RWPE2 (cell line): Measurements from ENCODE around the gene ISLR.

Source experiments
- ATAC-seq: fragments of 200-7000 bp; cut with Tn5 transposase; 3 replicates; pipeline ENCODE4 v1.9.1; 2021; ENCODE audit warnings: low read depth
- DNase-seq: peaks from one replicate; pipeline ENCODE4 v3.0.0-alpha.2; 2020; ENCODE audit warnings: low spot score
- H3K27ac ChIP-seq: fragments of 450-650 bp; 2 replicates; pipeline ENCODE4 v1.5.1; 2017; ENCODE audit warnings: mild to moderate bottlenecking; ENCODE audit not compliant: poor library complexity, severe bottlenecking
- H3K27me3 ChIP-seq: fragments of 250-450 bp; sonication (Bioruptor Pico); 2 replicates; pipeline ENCODE4 v1.5.1; 2021; ENCODE audit warnings: mild to moderate bottlenecking, moderate library complexity; ENCODE audit not compliant: insufficient read depth, poor library complexity, severe bottlenecking
- H3K36me3 ChIP-seq: fragments of 250-450 bp; sonication (Bioruptor Pico); 2 replicates; pipeline ENCODE4 v1.5.1; 2020; ENCODE audit warnings: low read depth, mild to moderate bottlenecking, moderate library complexity
- H3K4me1 ChIP-seq: fragments of 250-450 bp; sonication (Bioruptor Pico); 2 replicates; pipeline ENCODE4 v1.5.1; 2021; ENCODE audit warnings: mild to moderate bottlenecking, moderate library complexity; ENCODE audit not compliant: insufficient read depth, poor library complexity, severe bottlenecking
- H3K4me3 ChIP-seq: fragments of 250-450 bp; sonication (Bioruptor Pico); 2 replicates; pipeline ENCODE4 v1.5.1; 2021; ENCODE audit warnings: mild to moderate bottlenecking, moderate library complexity; ENCODE audit not compliant: severe bottlenecking
- H3K9me3 ChIP-seq: fragments of 250-450 bp; sonication (Bioruptor Pico); 2 replicates; pipeline ENCODE4 v1.5.1; 2021; ENCODE audit warnings: mild to moderate bottlenecking, moderate library complexity; ENCODE audit not compliant: severe bottlenecking
- TF ChIP-seq, protein P1 (sequence below): fragments of 450-650 bp; IDR thresholded peaks from one replicate; pipeline ENCODE4 v1.5.1; 2017; ENCODE audit warnings: mild to moderate bottlenecking, moderate library complexity; ENCODE audit not compliant: poor library complexity, severe bottlenecking

ISLR gene

DNA sequence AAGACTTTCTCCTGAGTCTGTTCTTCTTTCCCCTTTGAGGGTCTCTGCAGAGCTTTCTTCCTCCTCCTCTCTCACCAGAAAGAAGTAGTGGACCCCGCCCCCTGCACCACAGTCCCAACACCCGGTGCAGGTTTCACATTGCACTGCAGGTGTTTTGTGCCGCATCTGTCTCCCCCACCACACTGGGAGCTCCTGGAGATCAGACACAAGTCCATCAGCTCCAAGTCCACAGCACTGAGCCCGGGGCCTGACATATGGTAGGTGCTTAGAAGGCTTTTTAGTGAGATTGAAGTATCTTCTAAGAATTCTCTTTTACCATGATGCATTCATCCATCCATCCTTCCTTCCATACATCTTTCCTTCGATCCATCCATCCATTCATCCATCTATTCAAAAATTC lies 19.2 kb downstream of the ISLR start:
- H3K4me1 ChIP-seq = peaks cover 18% of the 10 kb centered on the region
- ATAC-seq (no peak), DNase-seq (no peak)
- H3K4me3 ChIP-seq = no peak overlapping the region
- no peaks in the 10 kb centered on the region for H3K27me3 ChIP-seq
- TF ChIP-seq, protein P1, sequence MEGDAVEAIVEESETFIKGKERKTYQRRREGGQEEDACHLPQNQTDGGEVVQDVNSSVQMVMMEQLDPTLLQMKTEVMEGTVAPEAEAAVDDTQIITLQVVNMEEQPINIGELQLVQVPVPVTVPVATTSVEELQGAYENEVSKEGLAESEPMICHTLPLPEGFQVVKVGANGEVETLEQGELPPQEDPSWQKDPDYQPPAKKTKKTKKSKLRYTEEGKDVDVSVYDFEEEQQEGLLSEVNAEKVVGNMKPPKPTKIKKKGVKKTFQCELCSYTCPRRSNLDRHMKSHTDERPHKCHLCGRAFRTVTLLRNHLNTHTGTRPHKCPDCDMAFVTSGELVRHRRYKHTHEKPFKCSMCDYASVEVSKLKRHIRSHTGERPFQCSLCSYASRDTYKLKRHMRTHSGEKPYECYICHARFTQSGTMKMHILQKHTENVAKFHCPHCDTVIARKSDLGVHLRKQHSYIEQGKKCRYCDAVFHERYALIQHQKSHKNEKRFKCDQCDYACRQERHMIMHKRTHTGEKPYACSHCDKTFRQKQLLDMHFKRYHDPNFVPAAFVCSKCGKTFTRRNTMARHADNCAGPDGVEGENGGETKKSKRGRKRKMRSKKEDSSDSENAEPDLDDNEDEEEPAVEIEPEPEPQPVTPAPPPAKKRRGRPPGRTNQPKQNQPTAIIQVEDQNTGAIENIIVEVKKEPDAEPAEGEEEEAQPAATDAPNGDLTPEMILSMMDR = no peak
- peak overlapping the region; percentile 49 for H3K27ac ChIP-seq
- H3K36me3 ChIP-seq = no peaks in the 10 kb centered on the region
- no peaks in the 10 kb centered on the region for H3K9me3 ChIP-seq

DNA sequence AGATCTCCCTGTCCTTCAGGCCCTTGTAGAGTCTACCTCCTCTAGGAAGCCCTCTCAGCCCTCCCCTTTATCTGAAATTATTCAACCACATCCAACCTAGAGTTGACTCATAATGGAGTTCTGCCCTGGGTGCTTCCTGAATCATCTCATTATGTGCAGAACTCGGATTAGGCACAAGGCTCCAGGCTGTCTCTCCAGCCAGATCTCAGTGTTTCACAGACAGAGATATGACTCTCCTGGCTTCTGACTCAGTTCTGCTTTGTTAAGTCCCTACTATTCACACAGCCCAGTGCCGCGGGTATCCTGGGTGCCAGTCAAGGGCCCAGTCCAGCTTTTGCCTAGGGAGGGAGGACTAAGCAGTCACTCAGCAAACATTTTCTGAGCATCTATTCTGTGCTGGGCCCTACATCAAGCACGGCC lies 19.8 kb downstream of the ISLR start:
- Histone ChIP-seq H3K4me1 (peaks cover 18% of the 10 kb centered on the region), H3K4me3 (no peak overlapping the region), H3K27ac (peak overlapping the region; percentile 49), H3K36me3 (no peaks in the 10 kb centered on the region), H3K9me3 (no peaks in the 10 kb centered on the region), H3K27me3 (no peaks in the 10 kb centered on the region)
- peak; percentile 83 for DNase-seq
- ATAC-seq = peak; percentile 88
- TF ChIP-seq, protein P1 = no peak

DNA sequence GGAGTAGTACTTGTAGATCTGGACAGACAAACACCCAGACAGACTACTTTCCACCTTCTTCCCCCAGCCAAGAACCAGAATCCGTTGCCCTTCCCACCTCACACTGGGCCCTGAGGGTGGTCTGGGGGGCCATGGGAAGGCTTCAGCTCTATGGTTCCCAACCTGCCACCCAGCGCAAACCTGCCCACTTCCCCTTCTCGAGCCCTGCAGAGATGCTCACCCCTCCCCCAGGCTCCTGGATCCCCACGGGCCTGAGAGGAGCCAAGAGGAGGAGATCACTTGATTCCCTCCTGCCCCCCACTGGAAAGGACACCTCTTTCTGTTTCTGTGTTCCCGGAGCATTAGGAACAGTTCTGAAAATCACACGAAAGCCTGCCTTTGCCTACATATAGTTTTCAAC lies 20.4 kb downstream of the ISLR start:
- no peaks in the 10 kb centered on the region for H3K27me3 ChIP-seq
- ATAC-seq (no peak), DNase-seq (no peak)
- no peak overlapping the region for H3K4me3 ChIP-seq
- no peaks in the 10 kb centered on the region for H3K36me3 ChIP-seq
- H3K27ac ChIP-seq = peak overlapping the region; percentile 49
- no peaks in the 10 kb centered on the region for H3K9me3 ChIP-seq
- peaks cover 18% of the 10 kb centered on the region for H3K4me1 ChIP-seq
- TF ChIP-seq, protein P1 = no peak

DNA sequence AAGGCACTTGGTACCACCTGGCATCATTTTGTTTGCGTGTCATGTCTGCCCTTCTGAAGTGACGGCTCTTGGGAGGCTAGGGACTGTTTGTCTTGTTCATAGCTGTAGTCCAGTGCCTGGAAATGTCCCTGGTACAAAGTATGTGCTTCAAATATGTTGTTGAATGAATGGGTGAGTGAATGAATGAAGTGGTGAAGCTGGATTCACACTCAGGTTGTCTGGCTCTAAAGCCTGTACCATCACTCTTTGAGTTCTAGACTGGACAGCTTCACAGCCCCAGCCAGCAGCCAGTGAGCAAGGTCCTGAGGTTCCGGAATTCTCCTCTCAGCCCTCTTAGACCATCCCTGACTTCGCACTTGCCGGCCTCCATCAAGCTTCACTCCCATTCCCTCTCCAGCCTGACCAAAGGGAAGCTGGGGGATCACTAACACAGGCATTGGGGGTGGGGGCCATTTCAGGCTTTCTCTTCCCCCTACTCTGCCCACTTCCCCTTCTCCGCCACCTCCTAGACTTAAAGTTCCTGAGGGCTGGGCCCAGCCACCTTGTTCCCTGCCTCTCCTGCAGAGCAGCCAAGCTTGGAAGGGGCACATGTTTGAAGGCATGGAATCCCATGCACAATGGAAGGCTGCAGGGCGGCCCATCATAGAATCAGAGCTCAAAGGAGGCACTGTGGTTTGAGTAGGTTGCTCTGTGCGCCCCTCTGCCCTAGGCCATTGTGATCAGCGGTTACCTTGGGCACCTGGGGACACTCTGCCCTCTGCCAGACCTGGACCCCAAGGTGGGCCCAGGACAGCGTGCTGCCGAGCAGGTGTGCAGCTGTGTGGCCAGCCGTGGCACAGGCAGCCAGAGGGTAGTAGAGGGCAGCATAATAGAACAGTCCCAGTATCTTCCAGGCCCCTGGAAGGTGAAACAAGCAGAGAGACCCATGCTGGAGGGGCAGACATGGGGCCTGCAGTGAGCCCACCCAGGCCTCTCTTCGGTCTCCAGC lies 21.4 kb downstream of the ISLR start:
- no peak for DNase-seq

More for the DNA sequence above, 21.4 kb downstream of the ISLR start:
- ATAC-seq = no peak
- TF ChIP-seq, protein P1 = no peak
- Histone ChIP-seq H3K9me3 (no peaks in the 10 kb centered on the region), H3K36me3 (no peaks in the 10 kb centered on the region), H3K27me3 (no peaks in the 10 kb centered on the region), H3K4me3 (no peak overlapping the region), H3K27ac (no peak overlapping the region), H3K4me1 (peaks cover 19% of the 10 kb centered on the region)
